Mucosa of stomach (tissue), 1 donor: ENCODE measurements around the gene BTD.

Experiments
- H3K27me3 ChIP-seq: one replicate; pipeline ENCODE4 v1.7.0; 2013; ENCODE audit warnings: mild to moderate bottlenecking, low read length; ENCODE audit not compliant: control insufficient read depth, insufficient read depth
- H3K36me3 ChIP-seq: one replicate; pipeline ENCODE4 v1.7.0; 2013; ENCODE audit warnings: low read length; ENCODE audit not compliant: control insufficient read depth, insufficient read depth
- H3K4me1 ChIP-seq: one replicate; pipeline ENCODE4 v1.7.0; 2013; ENCODE audit warnings: mild to moderate bottlenecking, low read length; ENCODE audit not compliant: control insufficient read depth, insufficient read depth
- H3K4me3 ChIP-seq: one replicate; pipeline ENCODE4 v1.7.0; 2013; ENCODE audit warnings: low read length
- H3K9ac ChIP-seq: one replicate; pipeline ENCODE4 v1.7.0; 2013; ENCODE audit warnings: mild to moderate bottlenecking, low read length, moderate library complexity
- H3K9me3 ChIP-seq: one replicate; pipeline ENCODE4 v1.7.0; 2013; ENCODE audit warnings: mild to moderate bottlenecking, low read length, moderate library complexity; ENCODE audit not compliant: control insufficient read depth
- donor health status: Pancreatic carcinoma.

The BTD gene

DNA sequence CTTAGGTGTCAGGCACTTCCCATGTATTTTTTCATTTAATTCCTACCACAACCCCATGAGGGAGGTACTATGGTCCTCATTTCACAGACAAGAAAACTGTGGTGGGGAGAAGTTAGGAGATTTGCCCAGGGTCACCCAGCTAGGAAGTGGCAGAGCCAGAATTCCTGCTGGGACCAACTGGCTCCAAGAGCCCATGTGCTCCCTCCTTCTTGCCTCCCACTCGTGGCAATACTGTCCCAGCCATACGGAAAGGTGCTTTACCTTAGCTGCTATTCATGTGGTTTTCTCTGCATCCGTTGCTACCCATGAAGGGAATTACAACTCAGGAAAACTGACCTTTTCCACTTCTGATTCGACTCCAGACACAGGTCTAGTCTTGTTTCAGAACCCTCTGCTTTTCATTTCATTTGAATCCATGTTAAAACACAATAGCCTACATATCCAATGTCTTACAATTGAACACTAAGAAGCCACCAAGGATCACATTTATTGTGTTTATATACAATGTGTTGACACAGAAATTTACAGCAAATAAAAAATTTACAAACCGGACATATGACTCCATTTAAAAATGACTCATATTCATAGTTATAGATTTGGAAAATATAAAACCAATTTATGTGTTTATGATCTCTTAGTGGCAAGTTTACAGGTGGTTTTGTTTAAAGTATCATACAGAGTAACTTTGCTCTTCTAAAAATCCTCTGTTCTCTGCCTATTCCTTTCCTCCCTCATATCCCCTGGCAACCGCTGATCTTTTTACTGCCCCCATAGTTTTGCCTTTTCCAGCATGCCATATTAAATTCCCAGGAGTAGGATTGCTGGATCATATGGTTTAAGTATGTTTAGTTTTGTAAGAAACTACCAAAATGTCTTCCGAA is 58.8 kb downstream of the BTD start:
- Histone ChIP-seq H3K9me3 (peaks cover 4% of the 10 kb centered on the region), H3K36me3 (no peaks in the 10 kb centered on the region), H3K4me1 (no peaks in the 10 kb centered on the region), H3K9ac (no peak overlapping the region), H3K27me3 (no peaks in the 10 kb centered on the region), H3K4me3 (no peak overlapping the region)

DNA sequence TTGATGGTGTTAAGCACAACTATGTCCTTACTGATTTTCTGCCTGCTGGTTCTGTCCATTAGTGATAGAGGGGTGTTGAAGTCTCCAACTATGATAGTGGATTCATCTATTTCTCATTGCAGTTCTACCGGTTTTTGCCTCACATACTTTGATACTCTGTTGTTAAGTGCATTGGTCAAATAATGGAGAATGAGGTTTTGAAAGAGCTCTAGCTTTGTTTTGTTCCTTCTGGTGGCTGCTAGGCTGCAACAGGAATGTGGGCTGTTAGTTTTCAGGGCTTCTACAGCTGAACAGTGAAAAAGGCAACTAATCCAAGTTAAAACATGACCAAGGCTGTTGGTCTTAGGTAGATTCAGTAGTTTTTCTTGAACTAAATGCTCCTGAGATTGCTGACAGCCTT is 62.6 kb downstream of the BTD start:
- no peaks in the 10 kb centered on the region for H3K9me3 ChIP-seq
- no peaks in the 10 kb centered on the region for H3K27me3 ChIP-seq
- H3K4me1 ChIP-seq: no peaks in the 10 kb centered on the region
- no peaks in the 10 kb centered on the region for H3K36me3 ChIP-seq
- no peak overlapping the region for H3K4me3 ChIP-seq
- H3K9ac ChIP-seq: no peak overlapping the region

DNA sequence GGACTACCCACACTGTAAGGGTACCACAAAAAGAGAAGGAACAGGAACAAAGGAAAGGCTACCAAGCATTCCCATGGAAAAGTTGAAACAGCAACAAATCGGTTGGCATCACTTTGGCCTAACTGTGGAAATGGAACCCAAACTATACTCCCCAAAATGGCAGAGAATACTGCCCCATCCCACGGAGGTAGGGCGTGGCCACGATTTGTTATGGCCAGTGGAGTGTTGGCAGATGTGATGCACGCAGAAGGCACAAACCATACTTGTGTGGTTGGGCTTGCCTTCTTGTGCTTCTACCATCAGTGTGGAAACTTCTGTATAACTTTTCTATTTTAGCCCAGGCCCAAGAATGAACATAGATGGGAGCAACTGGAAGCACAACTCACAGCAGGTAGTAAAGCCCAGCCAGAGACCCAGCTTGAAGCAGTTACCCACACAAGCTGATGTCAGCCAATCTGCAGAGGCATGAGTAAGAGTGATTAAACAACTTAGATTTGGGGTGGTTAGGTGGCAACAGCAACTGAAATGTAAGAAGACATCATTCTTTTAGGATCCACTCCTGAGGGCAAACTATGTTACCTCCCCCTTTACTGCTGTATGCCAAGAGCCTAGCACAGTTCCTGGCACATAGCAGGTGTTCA is 64.1 kb downstream of the BTD start:
- Histone ChIP-seq H3K27me3 (no peaks in the 10 kb centered on the region), H3K9ac (no peak overlapping the region), H3K4me1 (no peaks in the 10 kb centered on the region), H3K9me3 (no peaks in the 10 kb centered on the region), H3K36me3 (no peaks in the 10 kb centered on the region), H3K4me3 (no peak overlapping the region)

DNA sequence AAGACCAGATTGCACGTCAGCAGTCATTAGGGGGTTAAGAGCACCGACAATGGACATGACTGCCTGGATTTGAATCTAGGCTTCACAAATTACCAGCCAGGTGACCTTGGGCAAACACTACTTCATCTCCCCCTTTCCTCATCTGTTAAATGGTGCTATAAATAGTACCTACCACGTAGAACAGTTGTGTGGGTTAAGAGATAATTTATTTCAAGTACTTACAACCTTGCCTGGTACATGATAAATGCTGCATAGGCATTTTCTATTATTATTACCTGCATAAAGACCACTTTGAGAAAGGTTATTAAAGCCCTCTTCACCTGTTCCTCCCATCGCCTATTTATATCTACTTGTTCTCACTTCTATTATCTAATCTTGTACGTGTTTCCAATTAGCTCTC is 64.7 kb downstream of the BTD start:
- Histone ChIP-seq H3K9me3 (no peaks in the 10 kb centered on the region), H3K4me1 (no peaks in the 10 kb centered on the region), H3K27me3 (no peaks in the 10 kb centered on the region), H3K4me3 (no peak overlapping the region), H3K9ac (no peak overlapping the region), H3K36me3 (no peaks in the 10 kb centered on the region)

DNA sequence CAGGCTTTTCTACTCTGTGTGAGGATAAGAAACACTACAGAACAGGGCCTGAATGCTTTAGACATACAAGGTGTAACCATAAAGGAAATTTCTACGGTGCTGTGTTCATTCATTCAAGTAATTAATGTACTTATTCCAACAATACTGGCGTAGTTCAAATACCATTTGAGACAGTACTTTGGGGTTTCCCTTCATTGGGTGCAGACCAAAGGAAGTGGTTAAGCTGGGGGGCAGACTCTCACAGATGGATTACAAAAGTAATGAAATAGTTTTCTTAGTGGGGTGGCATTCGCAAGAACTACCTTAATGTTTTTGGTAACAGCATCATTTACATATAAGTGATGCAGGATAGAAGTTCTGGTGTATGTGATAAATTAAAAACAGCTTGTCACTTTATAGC is 65.9 kb downstream of the BTD start:
- no peaks in the 10 kb centered on the region for H3K9me3 ChIP-seq
- no peaks in the 10 kb centered on the region for H3K27me3 ChIP-seq
- no peak overlapping the region for H3K4me3 ChIP-seq
- no peak overlapping the region for H3K9ac ChIP-seq
- no peaks in the 10 kb centered on the region for H3K36me3 ChIP-seq
- no peaks in the 10 kb centered on the region for H3K4me1 ChIP-seq

DNA sequence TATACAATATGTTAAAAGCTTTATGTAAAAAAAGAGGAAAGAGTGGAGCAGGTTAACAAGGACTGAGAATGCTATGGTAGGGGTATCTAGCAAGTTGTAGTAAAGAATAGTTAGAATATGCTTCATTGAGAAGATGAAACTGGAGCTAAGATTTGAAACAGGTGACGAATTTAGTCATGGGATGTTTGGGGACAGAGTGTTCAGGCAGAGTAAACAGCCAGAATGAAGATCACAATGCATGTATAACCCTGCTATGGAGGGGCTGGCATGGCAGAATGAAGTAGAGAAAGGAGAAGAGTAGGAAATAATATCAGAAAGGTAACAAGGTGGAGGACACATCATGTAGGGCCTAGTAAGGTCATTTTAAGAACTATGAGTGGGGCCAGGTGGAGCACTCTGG is 72.0 kb downstream of the BTD start:
- no peak overlapping the region for H3K4me3 ChIP-seq
- no peaks in the 10 kb centered on the region for H3K9me3 ChIP-seq
- H3K9ac ChIP-seq: no peak overlapping the region
- no peaks in the 10 kb centered on the region for H3K4me1 ChIP-seq
- H3K27me3 ChIP-seq: no peaks in the 10 kb centered on the region
- no peaks in the 10 kb centered on the region for H3K36me3 ChIP-seq

DNA sequence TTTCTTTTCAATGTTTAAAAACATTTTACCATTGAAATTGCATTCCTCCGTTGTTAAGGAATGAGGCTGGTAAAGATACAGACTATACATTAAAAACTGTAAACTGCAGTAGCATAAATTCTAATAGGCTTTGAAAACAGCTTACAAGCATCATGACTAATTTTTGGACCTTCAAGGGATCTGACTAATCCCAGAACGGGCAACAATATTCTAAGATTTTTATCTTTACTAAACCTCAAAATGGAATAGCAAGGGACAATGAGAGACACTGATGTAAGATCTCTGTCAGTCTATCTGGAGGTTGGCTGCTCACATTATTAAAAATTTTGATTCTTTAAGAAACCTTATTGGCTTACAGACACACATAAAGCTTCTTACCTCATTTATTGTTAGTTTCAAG is 74.7 kb downstream of the BTD start:
- no peaks in the 10 kb centered on the region for H3K27me3 ChIP-seq
- no peaks in the 10 kb centered on the region for H3K36me3 ChIP-seq
- H3K4me1 ChIP-seq: no peaks in the 10 kb centered on the region
- no peak overlapping the region for H3K4me3 ChIP-seq
- no peak overlapping the region for H3K9ac ChIP-seq
- H3K9me3 ChIP-seq: no peaks in the 10 kb centered on the region

DNA sequence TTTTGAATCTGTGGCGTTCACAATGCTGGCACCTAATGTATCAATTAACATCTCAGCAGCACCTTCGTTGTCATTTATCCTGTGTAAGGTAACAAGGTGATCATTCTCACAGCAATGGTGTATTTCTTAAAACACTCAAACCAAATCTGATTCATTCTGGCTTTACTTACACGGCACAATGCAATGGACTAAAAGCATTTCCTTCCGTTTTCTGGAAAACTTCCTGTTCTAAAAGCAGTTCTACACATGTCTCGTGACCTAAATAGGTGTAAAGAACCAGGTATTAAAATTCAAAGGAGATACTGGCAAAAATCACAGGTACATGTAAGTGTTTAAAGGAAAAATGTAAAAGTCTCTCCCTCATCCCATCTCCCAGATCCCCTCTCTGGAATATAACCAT is 77.8 kb downstream of the BTD start:
- H3K9me3 ChIP-seq: no peaks in the 10 kb centered on the region
- H3K4me3 ChIP-seq: no peak overlapping the region
- H3K9ac ChIP-seq: no peak overlapping the region
- no peaks in the 10 kb centered on the region for H3K4me1 ChIP-seq
- no peaks in the 10 kb centered on the region for H3K36me3 ChIP-seq
- no peaks in the 10 kb centered on the region for H3K27me3 ChIP-seq

DNA sequence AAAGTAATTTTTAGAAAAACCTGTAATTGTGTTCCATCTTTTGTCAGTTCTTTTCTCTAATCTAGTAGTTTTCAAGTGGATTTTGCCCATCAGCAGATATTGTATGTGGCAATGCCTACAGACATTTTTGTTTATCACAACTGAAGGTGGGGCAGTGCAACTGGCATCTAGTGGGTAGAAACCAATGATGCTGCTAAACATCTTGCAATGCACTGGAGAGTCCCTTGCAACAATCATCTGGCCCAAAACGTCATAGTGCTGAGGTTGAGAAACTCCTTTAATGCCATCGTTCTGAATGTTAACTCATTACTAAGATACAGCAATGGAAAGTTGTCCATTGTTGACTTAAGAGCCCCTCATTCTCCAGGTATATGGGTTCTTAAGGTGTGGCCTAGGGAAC is 80.1 kb downstream of the BTD start:
- H3K9ac ChIP-seq: no peak overlapping the region
- H3K27me3 ChIP-seq: no peaks in the 10 kb centered on the region
- no peaks in the 10 kb centered on the region for H3K36me3 ChIP-seq
- no peak overlapping the region for H3K4me3 ChIP-seq
- no peaks in the 10 kb centered on the region for H3K9me3 ChIP-seq
- H3K4me1 ChIP-seq: no peaks in the 10 kb centered on the region

DNA sequence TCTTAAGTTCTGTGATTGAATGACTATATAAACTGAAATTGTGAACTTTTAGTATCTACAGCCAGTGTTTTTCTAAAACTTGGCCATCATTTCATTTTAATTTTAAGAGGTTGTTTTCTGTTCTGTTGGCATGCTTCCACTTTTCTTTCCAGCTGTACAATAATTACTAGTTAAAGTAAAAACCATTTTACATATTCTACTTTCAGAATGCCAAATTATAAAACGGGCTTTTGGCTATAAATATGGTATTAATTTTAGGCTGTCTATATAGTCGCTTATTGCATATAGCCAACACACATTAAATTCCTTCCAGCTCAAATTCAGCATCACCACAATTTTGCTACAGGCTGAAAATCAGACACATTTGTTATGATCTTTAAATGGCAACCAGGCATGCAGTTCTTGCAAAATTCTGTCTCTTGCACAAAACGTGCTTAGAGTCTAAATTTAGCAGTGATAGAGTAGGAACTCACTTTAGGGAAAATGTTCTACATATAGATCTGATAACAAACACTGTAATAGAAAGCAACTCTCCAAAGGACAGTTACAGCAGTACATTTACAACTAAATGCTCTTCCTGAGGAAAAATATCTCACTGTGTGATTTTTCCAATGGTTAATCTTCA is 81.1 kb downstream of the BTD start:
- Histone ChIP-seq H3K4me3 (no peak overlapping the region), H3K36me3 (no peaks in the 10 kb centered on the region), H3K27me3 (no peaks in the 10 kb centered on the region), H3K9me3 (no peaks in the 10 kb centered on the region), H3K4me1 (no peaks in the 10 kb centered on the region), H3K9ac (no peak overlapping the region)

DNA sequence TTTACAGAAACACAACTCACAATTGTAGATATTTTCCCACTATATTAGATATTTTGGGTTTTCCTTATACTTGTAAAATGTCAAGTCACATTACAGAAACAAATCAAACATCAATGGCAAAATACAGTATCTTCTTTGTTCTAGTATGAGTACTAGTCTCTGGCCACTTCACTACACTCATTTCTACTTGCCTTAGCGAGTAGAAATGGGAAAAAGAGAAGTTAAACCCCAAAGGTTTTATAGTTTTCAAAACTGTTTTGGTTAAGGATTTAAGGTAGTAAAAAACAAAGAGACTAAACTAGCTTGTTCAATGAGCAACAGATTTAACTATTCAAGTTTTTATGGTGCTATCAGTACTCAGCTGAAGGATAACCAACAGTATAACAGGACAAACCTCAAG is 81.7 kb downstream of the BTD start:
- no peaks in the 10 kb centered on the region for H3K36me3 ChIP-seq
- no peaks in the 10 kb centered on the region for H3K9me3 ChIP-seq
- no peak overlapping the region for H3K9ac ChIP-seq
- no peaks in the 10 kb centered on the region for H3K27me3 ChIP-seq
- H3K4me1 ChIP-seq: no peaks in the 10 kb centered on the region
- H3K4me3 ChIP-seq: no peak overlapping the region

DNA sequence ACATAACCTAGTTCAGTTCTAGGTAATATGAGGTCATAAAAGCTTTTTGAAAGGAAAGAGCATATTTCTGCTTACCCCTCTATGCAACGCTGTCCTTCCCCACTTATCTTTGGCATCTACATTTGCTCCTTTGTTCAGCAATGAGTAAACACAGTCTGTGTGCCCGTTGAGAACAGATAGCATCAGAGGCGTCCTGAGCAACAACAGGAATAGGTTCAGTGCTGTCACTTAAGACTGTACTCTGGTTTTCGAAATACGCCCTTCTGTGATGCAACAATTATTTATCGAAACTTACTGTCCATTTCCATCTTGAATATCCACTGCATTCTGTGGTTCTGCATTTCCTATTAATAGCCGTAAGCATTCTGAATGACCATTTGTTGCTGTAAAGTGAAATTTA is 84.4 kb downstream of the BTD start:
- Histone ChIP-seq H3K27me3 (no peaks in the 10 kb centered on the region), H3K4me3 (no peak overlapping the region), H3K9ac (no peak overlapping the region), H3K36me3 (no peaks in the 10 kb centered on the region), H3K4me1 (no peaks in the 10 kb centered on the region), H3K9me3 (no peaks in the 10 kb centered on the region)
